H1 (cell line): Measurements from ENCODE around the gene DGKI. TPM values are rescaled to one million over a fixed set of nuclear protein-coding genes. Genes with fewer than 3 reads are reported as not detected.

ENCODE experiments used
- ATF2 ChIP-seq: IDR thresholded peaks from 2 replicates; pipeline ENCODE4 v1.6.1; 2012; ENCODE audit warnings: low read length, inconsistent platforms
- CHD7 ChIP-seq: fragments of 300-600 bp; sonication (generic); IDR thresholded peaks from 2 replicates; pipeline ENCODE4 v1.7.1; 2012; ENCODE audit warnings: low read length, moderate library complexity, mild to moderate bottlenecking, inconsistent platforms; ENCODE audit not compliant: insufficient replicate concordance
- E2F6 ChIP-seq: IDR thresholded peaks from 2 replicates; pipeline ENCODE4 v1.6.1; 2012; ENCODE audit warnings: inconsistent platforms
- JUN ChIP-seq: IDR thresholded peaks from 2 replicates; pipeline ENCODE4 v1.6.1; 2011; ENCODE audit warnings: low read depth, mild to moderate bottlenecking, improper control_type of control experiment, low read length
- SP2 ChIP-seq: IDR thresholded peaks from 2 replicates; pipeline ENCODE4 v1.6.1; 2012; ENCODE audit warnings: mild to moderate bottlenecking, low read length, inconsistent platforms
- SP4 ChIP-seq: IDR thresholded peaks from 2 replicates; pipeline ENCODE4 v1.6.1; 2012; ENCODE audit warnings: low read length, inconsistent platforms
- TEAD4 ChIP-seq: IDR thresholded peaks from 2 replicates; pipeline ENCODE4 v1.6.1; 2012; ENCODE audit warnings: low read depth, low read length, inconsistent platforms, mixed read lengths
- YY1 ChIP-seq: IDR thresholded peaks from 2 replicates; pipeline ENCODE4 v1.6.1; 2011; ENCODE audit warnings: low read depth, mild to moderate bottlenecking, low read length
- ZNF274 ChIP-seq: IDR thresholded peaks from 2 replicates; pipeline ENCODE4 v1.7.0; 2012; ENCODE audit warnings: low read length, borderline replicate concordance; ENCODE audit errors: extremely low read depth
- polyA plus RNA-seq, 7 experiments: library from polyadenylated mRNA; depleted of rRNA in 3 of 7; stranded (reverse) in 5 of 7; unstranded in 2 of 7; fragments of >200 nt in 5 of 7; fragments of 200-250 nt in 2 of 7; gene quantifications; 1 replicate in 5 of 7; 2 replicates in 1 of 7; 4 replicates in 1 of 7; pipeline versions ENCODE4 v1.2.1 to v1.2.3, GENCODE V29; 2011 to 2013; ENCODE audit warnings: missing spikeins in 2 of 7, mixed read lengths in 2 of 7
- total RNA-seq: library from RNA; stranded (reverse); fragmentation: NEBNext Ultra II Directional; extraction: Animal tissue kit (Norgen Biotek cat#: 25700); gene quantifications from 2 replicates; pipeline ENCODE4 v1.2.1, GENCODE V29; 2021

Gene DGKI
- total and polyA plus RNA-seq, 2 of the 8 experiments (the other 6 are each of a cell fraction or from before 2014, with no cell fraction given), result 0.20 to 0.71 TPM

- TF ChIP-seq CHD7, result no peak
- no peak for TF ChIP-seq E2F6
- TF ChIP-seq SP4, result no peak
- TF ChIP-seq TEAD4, result no peak
- no peak for TF ChIP-seq SP2
- TF ChIP-seq JUN, result no peak
- TF ChIP-seq ATF2, result no peak
- no peak for TF ChIP-seq ZNF274
- no peak for TF ChIP-seq YY1
These were observed 384.6 kb downstream of the DGKI start (continued) for GRCh38 chr7:137462074-137462715.
